Motor neuron (in vitro differentiated cells): Measurements from ENCODE around the gene PARD6B. TPM values are rescaled to one million over a fixed set of nuclear protein-coding genes. Genes with fewer than 3 reads are reported as not detected.
A peak's percentile ranks its signal among the peaks of the same experiment; 100 is the strongest.
"Not testable (repeated sequence)": the region's sequence is repeated elsewhere in the genome, so short reads cannot be mapped to it uniquely, and the experiment has no call there.

ENCODE experiments used
- ATAC-seq, 8 experiments: fragments of 200-7000 bp; cut with Tn5 transposase; replicated peaks in 6 of 8; 2 replicates each; pipeline ENCODE4 v1.8.0; 2021; ENCODE audit warnings: mild to moderate bottlenecking in 8 of 8, moderate library complexity in 8 of 8
- H3K27ac ChIP-seq, 2 donors: fragments of 250-450 bp; sonication (Bioruptor Pico); 2 replicates each; pipeline ENCODE4 v1.9.0; 2021; ENCODE audit warnings: antibody characterized with exemption in 2 of 2, mild to moderate bottlenecking in 2 of 2, moderate library complexity in 1 of 2
- H3K4me1 ChIP-seq, 2 donors: fragments of 250-450 bp; sonication (Bioruptor Pico); replicated peaks in 1 of 2; 2 replicates each; pipeline ENCODE4 v1.6.1; 2021; ENCODE audit warnings: antibody characterized with exemption in 2 of 2, mild to moderate bottlenecking in 2 of 2, moderate library complexity in 1 of 2
- H3K4me3 ChIP-seq, 5 donors: fragments of 250-450 bp; sonication (Bioruptor Pico); 2 replicates each; pipeline ENCODE4 v1.9.0; 2021; ENCODE audit warnings: antibody characterized with exemption in 5 of 5, mild to moderate bottlenecking in 5 of 5, moderate library complexity in 4 of 5
- WGBS, 10 experiments: fragments of 450-650 bp; shearing (Covaris generic); methylation state at CpG; one replicate each; pipeline ENCODE4 v1.0.0; 2022; 5-methylcytosine and 5-hydroxymethylcytosine counted together
- in situ Hi-C, 9 experiments: fragments of 400-800 bp; cut with MboI; loops; one replicate each; pipeline ENCODE4 v1.15.0; 2021; ENCODE audit warnings: low sequenced_read_pairs in 9 of 9, low pct_unique_long_range_greater_than_20kb in 2 of 9; ENCODE audit not compliant: unreplicated experiment in 9 of 9
- total RNA-seq, 8 experiments: library from RNA; unstranded; fragments of 300-600 nt; gene quantifications; 2 replicates each; pipeline versions ENCODE4 v1.2.3 to v1.2.4, GENCODE V29; 2022

Gene PARD6B
- total RNA-seq, 8 experiments from 2014 or later: 1.5 to 12.7 (median 6.6) TPM

GRCh38 chr20:50710492-50711063 is 20.8 kb upstream of the PARD6B start:
- no peak for ATAC-seq
- no peak overlapping the region for H3K4me3 ChIP-seq
- H3K4me1 ChIP-seq: peaks cover 0 to 3% of the 10 kb centered on the region in 2 donors
- WGBS, 10 experiments: 37 to 100% (median 91%) methylated on average over 2 to 8 of the region's 9 CpGs; no CpG with 5 or more reads in 3 of the 10 experiments
- H3K27ac ChIP-seq: no peak overlapping the region
- in situ Hi-C loops: no loop called here

DNA sequence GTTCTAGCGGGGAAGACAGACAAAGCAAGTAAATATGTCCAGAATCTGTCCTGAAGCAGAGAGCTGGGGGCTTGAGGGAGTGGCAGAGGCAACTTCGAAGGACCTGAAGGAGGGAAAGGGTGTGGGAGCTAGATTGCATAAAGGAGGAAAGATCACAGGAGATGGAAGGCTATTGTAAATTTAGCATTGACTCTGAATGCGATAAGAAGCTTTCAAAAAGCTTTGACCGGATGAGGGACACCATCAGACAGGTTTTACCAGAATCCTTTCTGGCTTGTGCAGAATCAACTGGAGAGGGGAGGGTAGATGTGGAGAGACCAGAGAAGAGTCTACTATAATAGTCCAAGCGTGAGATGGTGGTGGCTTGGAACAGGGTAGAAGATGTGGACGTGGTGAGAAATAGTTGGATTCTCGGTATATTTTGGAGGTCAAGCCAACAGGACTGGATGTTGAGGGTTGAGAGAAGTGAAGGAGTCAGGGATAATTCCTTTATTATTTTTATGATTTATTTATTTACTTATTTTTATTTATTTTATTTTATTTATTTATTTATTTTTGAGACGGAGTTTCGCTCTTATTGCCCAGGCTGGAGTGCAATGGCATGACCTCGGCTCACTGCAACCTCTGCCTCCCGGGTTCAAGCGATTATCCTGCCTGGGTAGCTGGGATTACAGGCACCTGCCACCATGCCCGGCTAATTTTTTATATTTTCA is 20.1 kb upstream of the PARD6B start:
- Histone ChIP-seq H3K4me1 (peaks cover 0 to 3% of the 10 kb centered on the region in 2 donors), H3K4me3 (no peak overlapping the region), H3K27ac (no peak overlapping the region)
- 79 to 98% (median 89%) methylated on average over 5 to 13 of the region's 13 CpGs; no CpG with 5 or more reads in 1 of the 10 experiments for WGBS, 10 experiments
- in situ Hi-C loops: no loop called here
- no peak for ATAC-seq

GRCh38 chr20:50712771-50713656 is 18.4 kb upstream of the PARD6B start:
- in situ Hi-C loops: no loop called here
- WGBS, 10 experiments: 0 to 100% (median 93%) methylated on average over 1 to 4 of the region's 7 CpGs; no CpG with 5 or more reads in 2 of the 10 experiments
- no peak overlapping the region for H3K4me3 ChIP-seq

DNA sequence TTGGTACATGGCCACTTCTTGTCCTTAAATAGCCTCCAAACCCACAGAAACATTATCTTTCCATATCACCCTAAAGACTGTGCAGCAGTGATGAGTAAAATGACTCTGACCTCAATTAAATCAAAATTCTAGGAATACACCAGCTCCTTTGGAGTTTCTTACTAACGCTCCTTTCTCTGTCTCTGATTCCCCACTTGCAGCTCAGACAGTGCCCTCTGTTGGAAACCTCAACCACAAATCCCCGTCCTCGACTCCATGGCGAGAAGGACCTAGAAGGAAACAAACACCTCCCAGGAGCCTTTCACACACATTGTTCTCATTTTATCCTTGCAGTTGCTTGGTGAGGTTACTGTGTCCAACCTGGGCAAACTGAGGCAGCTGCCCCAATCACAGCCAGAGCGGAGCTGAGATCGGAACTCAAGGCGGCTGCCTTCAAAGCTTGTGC is 17.7 kb upstream of the PARD6B start:
- in situ Hi-C loops: no loop called here
- Histone ChIP-seq H3K4me3 (no peak overlapping the region), H3K4me1 (peaks cover 0 to 3% of the 10 kb centered on the region in 2 donors), H3K27ac (no peak overlapping the region)
- WGBS, 10 experiments: 0 to 94% (median 70%) methylated on average over 1 to 6 of the region's 7 CpGs; no CpG with 5 or more reads in 3 of the 10 experiments
- ATAC-seq: peak in 2 of 8 experiments; percentile 49 to 53

More at GRCh38 chr20:50712771-50713656, 18.4 kb upstream of the PARD6B start:
- ATAC-seq: no peak
- Histone ChIP-seq H3K4me1 (peaks cover 0 to 3% of the 10 kb centered on the region in 2 donors), H3K27ac (no peak overlapping the region)

GRCh38 chr20:50714426-50714825 is 17.0 kb upstream of the PARD6B start:
- 60 to 100% (median 82%) methylated on average over 1 to 5 of the region's 12 CpGs; no CpG with 5 or more reads in 2 of the 10 experiments for WGBS, 10 experiments
- H3K4me3 ChIP-seq, H3K4me1 ChIP-seq, in situ Hi-C loops, ATAC-seq, H3K27ac ChIP-seq: not testable (repeated sequence)

DNA sequence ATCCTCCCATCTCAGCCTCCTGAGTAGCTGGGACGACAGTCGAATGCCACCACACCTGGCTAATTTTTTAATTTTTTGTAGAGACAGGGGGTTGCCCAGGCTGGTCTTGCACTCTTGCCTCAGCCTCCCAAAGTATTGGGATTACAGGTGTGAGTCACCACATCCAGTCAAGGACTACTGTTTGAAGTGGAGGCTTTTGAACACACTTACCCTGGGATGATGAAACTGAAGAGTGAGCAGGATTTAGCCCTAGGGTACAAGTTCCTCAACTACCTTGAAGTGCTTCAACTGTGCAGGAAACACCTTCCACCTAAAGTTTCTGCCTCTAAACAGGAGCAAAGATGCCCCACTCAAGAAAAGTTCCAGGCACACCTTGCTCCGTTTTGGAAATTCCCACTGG is 15.7 kb upstream of the PARD6B start:
- in situ Hi-C loops: no loop called here
- Histone ChIP-seq H3K4me3 (no peak overlapping the region), H3K27ac (no peak overlapping the region), H3K4me1 (no peaks in the 10 kb centered on the region)
- ATAC-seq: no peak
- 67 to 100% (median 83%) methylated on average over 1 to 2 of the region's 3 CpGs; no CpG with 5 or more reads in 3 of the 10 experiments for WGBS, 10 experiments

DNA sequence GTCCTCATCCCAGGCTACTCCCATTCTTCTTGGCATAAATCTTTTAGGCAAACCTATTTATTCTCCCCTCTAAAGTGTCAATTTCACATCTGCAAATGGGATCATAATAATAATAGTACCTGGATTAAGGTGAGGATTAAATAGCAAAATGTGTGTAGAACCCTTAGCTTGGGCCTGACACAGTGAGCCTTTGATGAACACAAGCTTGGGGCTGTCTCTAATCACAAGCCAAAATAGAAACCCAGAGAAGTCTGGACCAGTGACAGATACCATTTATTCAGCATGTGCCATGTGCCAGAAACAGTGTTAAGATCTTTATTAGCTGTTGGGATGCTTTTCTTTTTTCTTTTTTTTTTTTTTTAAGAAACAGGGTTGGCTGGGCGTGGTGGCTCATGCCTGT is 14.9 kb upstream of the PARD6B start:
- no peak overlapping the region for H3K27ac ChIP-seq
- no peak for ATAC-seq
- H3K4me1 ChIP-seq: no peaks in the 10 kb centered on the region
- 71% methylated on average over 1 of the region's 1 CpG; no CpG with 5 or more reads in 9 of the 10 experiments for WGBS, 10 experiments
- H3K4me3 ChIP-seq: no peak overlapping the region
- in situ Hi-C loops: no loop called here

- WGBS, 10 experiments: 0 to 100% (median 87%) methylated on average over 1 to 2 of the region's 2 CpGs; no CpG with 5 or more reads in 1 of the 10 experiments
Measured at GRCh38 chr20:50717312-50717711, 14.1 kb upstream of the PARD6B start.

DNA sequence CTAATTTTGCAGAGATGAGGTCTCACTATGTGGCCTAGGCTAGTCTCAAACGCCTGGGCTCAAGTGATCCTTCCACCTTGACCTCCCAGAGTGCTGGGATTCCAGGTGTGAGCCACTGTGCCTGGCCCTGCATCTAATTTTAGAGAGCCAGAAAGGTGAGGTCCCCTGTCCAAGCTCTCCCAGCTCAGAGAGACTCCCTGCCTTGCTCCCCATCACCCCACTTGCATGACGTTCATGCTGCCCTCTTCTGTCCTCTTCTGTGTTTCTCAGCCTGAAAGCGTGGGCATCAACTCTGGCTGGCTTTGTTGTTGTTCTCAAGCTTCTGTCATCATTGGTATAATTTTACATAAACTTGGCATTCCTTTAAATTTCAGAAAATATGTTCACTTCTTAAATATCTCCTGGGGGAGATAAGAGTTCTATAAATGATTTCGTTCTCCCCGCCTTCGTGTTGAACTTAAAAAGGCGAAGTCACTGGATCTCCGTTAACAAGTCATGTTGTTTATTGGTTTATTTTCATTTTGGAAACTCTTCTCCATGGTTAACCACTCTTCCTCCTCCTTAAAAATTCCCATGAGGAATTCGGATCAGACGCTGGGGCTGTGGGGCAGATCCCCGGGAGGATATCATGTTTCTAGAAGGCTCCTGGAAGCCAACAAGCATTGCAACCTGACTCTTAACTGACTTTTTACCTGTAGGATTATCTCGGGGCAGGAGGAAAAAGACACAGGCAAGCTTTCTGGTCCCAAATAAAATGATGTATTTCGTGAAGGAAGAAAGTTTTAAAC is 13.2 kb upstream of the PARD6B start:
- in situ Hi-C loops: no loop called here
- no peak overlapping the region for H3K4me3 ChIP-seq
- H3K27ac ChIP-seq: no peak overlapping the region
- H3K4me1 ChIP-seq: no peaks in the 10 kb centered on the region
- 20 to 88% (median 65%) methylated on average over 1 to 12 of the region's 13 CpGs for WGBS, 10 experiments
- ATAC-seq: no peak

More at GRCh38 chr20:50717312-50717711, 14.1 kb upstream of the PARD6B start:
- Histone ChIP-seq H3K4me3 (no peak overlapping the region), H3K27ac (no peak overlapping the region), H3K4me1 (no peaks in the 10 kb centered on the region)
- ATAC-seq: no peak
- in situ Hi-C loops: no loop called here

- WGBS, 10 experiments: 67 to 100% (median 88%) methylated on average over 1 to 4 of the region's 4 CpGs; no CpG with 5 or more reads in 2 of the 10 experiments
- no peak overlapping the region for H3K4me3 ChIP-seq
- ATAC-seq: no peak
- peaks cover under 1% of the 10 kb centered on the region in 2 donors for H3K4me1 ChIP-seq
- H3K27ac ChIP-seq: no peak overlapping the region
- in situ Hi-C loops: no loop called here
Measured at GRCh38 chr20:50719328-50719727, 12.1 kb upstream of the PARD6B start.

GRCh38 chr20:50720026-50720425 is 11.4 kb upstream of the PARD6B start:
- WGBS, 10 experiments: 66 to 91% (median 77%) methylated on average over 1 to 5 of the region's 5 CpGs
- H3K4me3 ChIP-seq: no peak overlapping the region
- in situ Hi-C loops: no loop called here
- H3K27ac ChIP-seq: no peak overlapping the region
- peaks cover 7 to 8% of the 10 kb centered on the region in 2 donors for H3K4me1 ChIP-seq
- ATAC-seq: no peak

- Histone ChIP-seq H3K27ac (no peak overlapping the region), H3K4me1 (peaks cover 9% of the 10 kb centered on the region in 2 donors), H3K4me3 (no peak overlapping the region)
- in situ Hi-C loops: no loop called here
- ATAC-seq: no peak
Measured at GRCh38 chr20:50720582-50720981, 10.8 kb upstream of the PARD6B start.
